ENCODE results near the gene LRRC27.

- TF ChIP-seq CTCF (conservative IDR thresholded peaks at IDR 0.05; ENCODE audit: low read length) (no peak), EZH2phosphoT487 (IDR thresholded peaks at IDR 0.05; ENCODE audit: borderline replicate concordance, low read depth, low read length) (no peak)
These were observed 30.2 kb downstream of the LRRC27 start for GRCh38 chr10:132362151-132362611.
